Upper lobe of left lung (tissue), 6 donors: Measurements from ENCODE around the gene STK31. TPM values are rescaled to one million over a fixed set of nuclear protein-coding genes. Genes with fewer than 3 reads are reported as not detected.
A peak's percentile ranks its signal among the peaks of the same experiment; 100 is the strongest.
"Not testable (repeated sequence)": the region's sequence is repeated elsewhere in the genome, so short reads cannot be mapped to it uniquely, and the experiment has no call there.

ENCODE experiments used
- ATAC-seq, 2 donors: fragments of 200-7000 bp; cut with Tn5 transposase; one replicate each; pipeline ENCODE4 v1.9.1; 2022; ENCODE audit warnings: mild to moderate bottlenecking in 2 of 2, moderate library complexity in 2 of 2; ENCODE audit not compliant: low FRiP score in 2 of 2
- DNase-seq, 2 donors: peaks; one replicate each; pipeline ENCODE4 v3.0.0-alpha.2; 2019 to 2020
- H3K27ac ChIP-seq, 4 donors: fragments of 200-600 bp; sonication (generic); one replicate each; pipeline ENCODE4 v1.5.1; 2016 to 2019
- H3K27me3 ChIP-seq, 4 donors: fragments of 200-600 bp; sonication (generic); one replicate each; pipeline ENCODE4 v1.5.1; 2017 to 2019
- H3K36me3 ChIP-seq, 4 donors: fragments of 200-600 bp; sonication (generic); one replicate each; pipeline ENCODE4 v1.5.1; 2016 to 2019
- H3K4me1 ChIP-seq, 4 donors: fragments of 200-600 bp; sonication (generic); one replicate each; pipeline ENCODE4 v1.5.1; 2018 to 2019
- H3K4me3 ChIP-seq, 4 donors: fragments of 200-600 bp; sonication (generic); one replicate each; pipeline ENCODE4 v1.5.1; 2017 to 2019; ENCODE audit warnings: mild to moderate bottlenecking in 2 of 4, moderate library complexity in 1 of 4
- H3K9me3 ChIP-seq, 4 donors: fragments of 200-600 bp; sonication (generic); one replicate each; pipeline ENCODE4 v1.5.1; 2018 to 2019
- CTCF ChIP-seq, 6 experiments: fragments of 450-650 bp in 4 of 6; fragments of 200-600 bp in 2 of 6; sonication (generic) in 2 of 6; IDR thresholded peaks; one replicate each; pipeline ENCODE4 v1.5.1; 2016 to 2019; ENCODE audit warnings: antibody characterized with exemption in 6 of 6
- EP300 ChIP-seq, 4 donors: sonication (generic); formaldehyde crosslinking; IDR thresholded peaks; one replicate each; pipeline ENCODE4 v1.5.1; 2017; ENCODE audit warnings: antibody characterized with exemption in 4 of 4, control low read depth in 2 of 4
- POLR2A ChIP-seq, 4 donors: fragments of 450-650 bp; IDR thresholded peaks; one replicate each; pipeline ENCODE4 v1.5.1; 2016 to 2017; ENCODE audit warnings: antibody characterized with exemption in 4 of 4, mild to moderate bottlenecking in 2 of 4
- POLR2AphosphoS5 ChIP-seq, 2 donors: sonication (generic); formaldehyde crosslinking; IDR thresholded peaks; one replicate each; pipeline ENCODE4 v1.5.1; 2017; ENCODE audit warnings: antibody characterized with exemption in 2 of 2
- WGBS, 2 donors: methylation state at CpG; one replicate each; pipeline ENCODE4 v1.1.5; 2017 to 2018; 5-methylcytosine and 5-hydroxymethylcytosine counted together
- total RNA-seq, 6 donors: library from RNA; depleted of rRNA in 4 of 6; stranded (reverse); fragments of >200 nt in 4 of 6; gene quantifications; one replicate each; pipeline versions ENCODE4 v1.1.0 to v1.2.1, GENCODE V29; 2016 to 2021
- donor health status: DM: no; HTN: no; CAD: no; lungs with moderate emphysema.
- donor health status: DM: no; HTN: yes; CAD: no; lungs with severe emphysema.

Gene STK31
- total RNA-seq, 6 donors from 2014 or later: 0.44 to 4.2 (median 1.0) TPM

- no peak overlapping the region for H3K4me3 ChIP-seq
- no peak for ATAC-seq
- no peaks in the 10 kb centered on the region for H3K27me3 ChIP-seq
- WGBS, 2 donors: 75 to 86% methylated on average over 1 of the region's 1 CpG
- H3K27ac ChIP-seq: no peak overlapping the region
- TF ChIP-seq CTCF (IDR thresholded peaks at IDR 0.05) (no peak), POLR2AphosphoS5 (IDR thresholded peaks at IDR 0.05) (no peak), EP300 (IDR thresholded peaks at IDR 0.05) (no peak), POLR2A (IDR thresholded peaks at IDR 0.05) (no peak)
- no peak for DNase-seq
- no peaks in the 10 kb centered on the region for H3K9me3 ChIP-seq
- H3K36me3 ChIP-seq: no peaks in the 10 kb centered on the region
- H3K4me1 ChIP-seq: no peaks in the 10 kb centered on the region
Measured at GRCh38 chr7:23751852-23752251, 41.8 kb downstream of the STK31 start.

- H3K4me1 ChIP-seq, H3K27ac ChIP-seq, H3K27me3 ChIP-seq, DNase-seq, H3K36me3 ChIP-seq, H3K4me3 ChIP-seq, H3K9me3 ChIP-seq, ATAC-seq: not testable (repeated sequence)
- 75 to 81% methylated on average over 3 of the region's 3 CpGs for WGBS, 2 donors
Measured at GRCh38 chr7:23758839-23759238, 48.8 kb downstream of the STK31 start.

- Histone ChIP-seq H3K27me3 (no peaks in the 10 kb centered on the region), H3K4me3 (no peak overlapping the region), H3K36me3 (no peaks in the 10 kb centered on the region), H3K27ac (no peak overlapping the region), H3K4me1 (peaks cover 0 to 6% (median 0%) of the 10 kb centered on the region in 4 donors), H3K9me3 (no peaks in the 10 kb centered on the region)
- TF ChIP-seq CTCF (IDR thresholded peaks at IDR 0.05): no peak
- no peak for TF ChIP-seq EP300 (IDR thresholded peaks at IDR 0.05)
- TF ChIP-seq POLR2A (IDR thresholded peaks at IDR 0.05): no peak
- no peak for TF ChIP-seq POLR2AphosphoS5 (IDR thresholded peaks at IDR 0.05)
- ATAC-seq (peak in 1 of 2 donors; percentile 73), DNase-seq (no peak)
Measured at GRCh38 chr7:23759671-23760391, 49.8 kb downstream of the STK31 start.

GRCh38 chr7:23765943-23766342 is 55.9 kb downstream of the STK31 start:
- Histone ChIP-seq H3K27ac (no peak overlapping the region), H3K27me3 (no peaks in the 10 kb centered on the region), H3K9me3 (no peaks in the 10 kb centered on the region), H3K4me3 (no peak overlapping the region), H3K4me1 (no peaks in the 10 kb centered on the region), H3K36me3 (no peaks in the 10 kb centered on the region)
- no peak for TF ChIP-seq CTCF (IDR thresholded peaks at IDR 0.05)
- ATAC-seq: no peak
- no peak for DNase-seq
- 88 to 90% methylated on average over 3 of the region's 3 CpGs for WGBS, 2 donors

GRCh38 chr7:23767514-23767913 is 57.5 kb downstream of the STK31 start:
- ATAC-seq: no peak
- Histone ChIP-seq H3K36me3 (no peaks in the 10 kb centered on the region), H3K27ac (no peak overlapping the region), H3K4me1 (no peaks in the 10 kb centered on the region), H3K4me3 (no peak overlapping the region), H3K27me3 (no peaks in the 10 kb centered on the region), H3K9me3 (no peaks in the 10 kb centered on the region)
- no peak for DNase-seq
- TF ChIP-seq POLR2A (IDR thresholded peaks at IDR 0.05) (no peak), POLR2AphosphoS5 (IDR thresholded peaks at IDR 0.05) (no peak), EP300 (IDR thresholded peaks at IDR 0.05) (no peak), CTCF (IDR thresholded peaks at IDR 0.05) (no peak)
